B cell (primary cell): ENCODE data around the gene POLR3K. TPM values are rescaled to one million over a fixed set of nuclear protein-coding genes. Genes with fewer than 3 reads are reported as not detected.

Experiments
- ATAC-seq: fragments of 200-7000 bp; cut with Tn5 transposase; one replicate; pipeline ENCODE4 v1.10.0; 2021; ENCODE audit warnings: low read depth, mild to moderate bottlenecking, moderate number of reproducible peaks, moderate library complexity
- CTCF ChIA-PET: fragments of 350-600 bp; sonication (Branson Sonifier 250); formaldehyde crosslinking; loops from one replicate; lab custom pipeline; 2021; ENCODE audit warnings: antibody characterized with exemption, inconsistent platforms; lab: Charles Lee
- POLR2A ChIA-PET: fragments of 350-600 bp; sonication (Branson Sonifier 250); formaldehyde crosslinking; loops from one replicate; lab custom pipeline; 2021; ENCODE audit warnings: antibody characterized with exemption; lab: Charles Lee
- DNase-seq: peaks from one replicate; pipeline ENCODE4 v3.0.0; 2013
- H2AFZ ChIP-seq: 2 replicates; pipeline ENCODE4 v1.6.1; 2012; ENCODE audit warnings: mild to moderate bottlenecking, low read depth, low read length; ENCODE audit not compliant: insufficient read depth, poor library complexity, severe bottlenecking
- H3K27ac ChIP-seq, 2 donors: 1 replicate in 1 of 2; 2 replicates in 1 of 2; pipeline ENCODE4 v1.5.1; 2012 to 2013; ENCODE audit warnings: low read length in 2 of 2, mild to moderate bottlenecking in 2 of 2, moderate library complexity in 1 of 2
- H3K27me3 ChIP-seq, 4 experiments: fragments of 200-600 bp in 1 of 4; sonication (generic) in 1 of 4; replicated peaks in 1 of 4; 1 replicate in 2 of 4; 2 replicates in 2 of 4; pipeline versions ENCODE4 v1.6.1 to v1.7.0; 2013 to 2016; ENCODE audit warnings: low read length in 3 of 4, mild to moderate bottlenecking in 2 of 4, mixed read lengths in 1 of 4, moderate library complexity in 1 of 4; ENCODE audit not compliant: insufficient read depth in 4 of 4, control insufficient read depth in 3 of 4; ENCODE audit errors: control extremely low read depth in 1 of 4
- H3K36me3 ChIP-seq, 2 experiments: replicated peaks in 1 of 2; 1 replicate in 1 of 2; 2 replicates in 1 of 2; pipeline versions ENCODE4 v1.6.1 to v1.7.1; 2013; ENCODE audit warnings: low read length in 1 of 2; ENCODE audit not compliant: insufficient read depth in 2 of 2, control insufficient read depth in 1 of 2; ENCODE audit errors: control extremely low read depth in 1 of 2, extremely low read depth in 1 of 2
- H3K4me1 ChIP-seq, 2 donors: fragments of 200-600 bp in 1 of 2; sonication (generic) in 1 of 2; 1 replicate in 1 of 2; 2 replicates in 1 of 2; pipeline versions ENCODE4 v1.5.1 to v1.6.1; 2013 to 2017; ENCODE audit warnings: low read length in 2 of 2; ENCODE audit not compliant: control insufficient read depth in 2 of 2, insufficient read depth in 2 of 2
- H3K4me2 ChIP-seq: replicated peaks from 2 replicates; pipeline ENCODE3; 2012; ENCODE audit warnings: mild to moderate bottlenecking, low read depth, low read length; ENCODE audit not compliant: poor library complexity, severe bottlenecking
- H3K4me3 ChIP-seq, 5 experiments: fragments of 200-600 bp in 1 of 5; sonication (generic) in 1 of 5; 1 replicate in 3 of 5; 2 replicates in 2 of 5; pipeline versions ENCODE4 v1.5.1 to v1.7.0; 2011 to 2016; ENCODE audit warnings: low read length in 4 of 5, mild to moderate bottlenecking in 4 of 5, low read depth in 2 of 5, control low read depth in 1 of 5, moderate library complexity in 1 of 5; ENCODE audit not compliant: insufficient read depth in 1 of 5; ENCODE audit errors: control extremely low read depth in 1 of 5, extremely low read depth in 1 of 5
- H3K79me2 ChIP-seq: fragments of 200-600 bp; sonication (generic); one replicate; pipeline ENCODE4 v1.6.0; 2016; ENCODE audit warnings: low read length; ENCODE audit not compliant: control insufficient read depth, insufficient read depth
- H3K9ac ChIP-seq: fragments of 200-600 bp; sonication (generic); 2 replicates; pipeline ENCODE4 v1.6.1; 2017; ENCODE audit warnings: mild to moderate bottlenecking, low read length, moderate library complexity
- H3K9me3 ChIP-seq, 3 donors: one replicate each; pipeline versions ENCODE4 v1.6.1 to v1.7.1; 2013; ENCODE audit warnings: low read length in 2 of 3; ENCODE audit not compliant: control insufficient read depth in 2 of 3, insufficient read depth in 1 of 3; ENCODE audit errors: control extremely low read depth in 1 of 3
- H4K20me1 ChIP-seq: 2 replicates; pipeline ENCODE4 v1.6.0; 2012; ENCODE audit warnings: mild to moderate bottlenecking, low read length; ENCODE audit not compliant: insufficient read depth, control insufficient read depth, poor library complexity, severe bottlenecking
- H3K27ac Mint-ChIP-seq: one replicate; pipeline ENCODE4 v1.8.0; 2021; ENCODE audit warnings: mixed read lengths
- H3K27me3 Mint-ChIP-seq: one replicate; pipeline ENCODE4 v1.8.0; 2021; ENCODE audit warnings: mixed read lengths
- H3K4me1 Mint-ChIP-seq: one replicate; pipeline ENCODE4 v1.8.0; 2021; ENCODE audit warnings: mixed read lengths
- H3K4me3 Mint-ChIP-seq: one replicate; pipeline ENCODE4 v1.8.0; 2021; ENCODE audit warnings: mixed read lengths
- H3K9me3 Mint-ChIP-seq: one replicate; pipeline ENCODE4 v1.8.0; 2022; ENCODE audit warnings: mixed read lengths; ENCODE audit not compliant: insufficient read depth
- EZH2 ChIP-seq: IDR thresholded peaks from 2 replicates; pipeline ENCODE4 v1.6.1; 2012; ENCODE audit warnings: borderline replicate concordance, low read depth, mild to moderate bottlenecking, moderate library complexity, low read length; ENCODE audit not compliant: insufficient read depth, poor library complexity, severe bottlenecking
- WGBS: methylation state at CpG from one replicate; pipeline ENCODE4 v1.1.5; 2013; ENCODE audit warnings: missing lambda C conversion rate; ENCODE audit not compliant: insufficient coverage; 5-methylcytosine and 5-hydroxymethylcytosine counted together
- intact Hi-C: fragments of 100-400 bp; cut with micrococcal nuclease; formaldehyde crosslinking; loops from one replicate; pipeline ENCODE4 v1.10.0; 2022
- polyA plus RNA-seq: library from polyadenylated mRNA; depleted of rRNA; stranded (reverse); fragments of >200 nt; gene quantifications from 2 replicates; pipeline ENCODE4 v1.2.3, GENCODE V29; 2012
- total RNA-seq, 2 donors: library from RNA; stranded (reverse); fragments of 120-200 nt in 1 of 2; gene quantifications; 1 replicate in 1 of 2; 2 replicates in 1 of 2; pipeline versions ENCODE4 v1.2.3 to v1.2.4, GENCODE V29; 2013 to 2022
- TF ChIP-seq, protein P1 (sequence below): fragments of 200-600 bp; IDR thresholded peaks from one replicate; pipeline ENCODE4 v1.8.0; 2022; ENCODE audit warnings: antibody characterized with exemption, mild to moderate bottlenecking

The POLR3K gene
- total and polyA plus RNA-seq, 2 donors (not counting 1 experiment from before 2014, with no cell fraction given) = 26.3 to 34.9 TPM

DNA sequence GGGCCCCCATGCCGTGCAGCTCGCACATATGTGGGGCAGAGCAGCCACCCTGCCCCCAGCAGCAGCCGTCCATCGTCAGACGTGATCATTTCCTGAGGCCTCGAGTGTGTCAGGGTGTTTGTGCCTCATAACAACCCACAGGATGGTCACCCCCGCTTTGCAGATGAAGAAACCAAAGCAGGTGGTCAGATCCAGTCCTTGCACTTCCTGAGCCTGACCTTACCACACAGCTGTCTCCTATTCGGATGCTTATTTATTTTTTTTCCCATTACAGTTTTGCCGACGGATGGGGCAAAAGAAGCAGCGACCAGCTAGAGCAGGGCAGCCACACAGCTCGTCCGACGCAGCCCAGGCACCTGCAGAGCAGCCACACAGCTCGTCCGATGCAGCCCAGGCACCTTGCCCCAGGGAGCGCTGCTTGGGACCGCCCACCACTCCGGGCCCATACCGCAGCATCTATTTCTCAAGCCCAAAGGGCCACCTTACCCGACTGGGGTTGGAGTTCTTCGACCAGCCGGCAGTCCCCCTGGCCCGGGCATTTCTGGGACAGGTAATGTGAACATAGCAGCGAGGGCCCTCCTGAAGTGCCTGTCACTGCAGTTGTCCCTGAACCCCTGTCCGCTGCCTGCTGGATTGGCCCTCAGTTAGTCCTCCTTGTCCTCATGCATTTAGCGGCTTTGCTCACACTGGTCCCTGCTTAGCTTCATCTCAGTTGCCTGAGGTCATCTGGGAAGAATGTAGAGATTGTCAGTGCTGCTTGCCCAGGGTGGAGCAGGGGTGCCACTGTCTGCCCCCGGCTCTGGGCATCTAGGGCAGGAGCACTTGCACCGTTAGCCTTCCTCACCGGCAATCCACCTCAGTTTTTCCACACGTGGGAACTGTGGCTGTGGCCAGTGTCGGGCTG lies 26.0 kb upstream of the POLR3K start:
- H3K27ac ChIP-seq = peak overlapping the region in 1 of 2 donors; percentile 75
- WGBS = 78% methylated on average over 32 of the region's 32 CpGs
- H2AFZ ChIP-seq = no peak overlapping the region

More for the DNA sequence above, 26.0 kb upstream of the POLR3K start:
- H3K79me2 ChIP-seq = peaks cover 34% of the 10 kb centered on the region
- H3K4me1 ChIP-seq = peaks cover 33 to 37% of the 10 kb centered on the region in 2 donors
- Mint-ChIP-seq H3K9me3 (no peaks in the 10 kb centered on the region), H3K4me3 (peak overlapping the region; percentile 90), H3K27me3 (peaks cover 3% of the 10 kb centered on the region), H3K4me1 (peaks cover 36% of the 10 kb centered on the region), H3K27ac (peak overlapping the region; percentile 86)
- peak overlapping the region in 2 of 5 experiments; percentile 81 to 82 for H3K4me3 ChIP-seq
- no peaks in the 10 kb centered on the region for H4K20me1 ChIP-seq
- DNase-seq (no peak), ATAC-seq (no peak)
- ChIA-PET CTCF (interaction anchor here (1.2 to 3.3 kb wide), 3 partner anchors 13 to 28 kb away, joined by 3 to 23 read pairs (median 8); no protein-coding TSS in a partner anchor), POLR2A (interaction anchor here (0.5 kb wide), 1 partner anchor 56 kb away, joined by 7 read pairs; no protein-coding TSS in a partner anchor)
- H3K4me2 ChIP-seq = peak overlapping the region; percentile 87
- H3K9ac ChIP-seq = no peak overlapping the region
- H3K36me3 ChIP-seq = peaks cover 0 to 22% of the 10 kb centered on the region in 2 experiments
- TF ChIP-seq EZH2 = no peak
- TF ChIP-seq, protein P1, sequence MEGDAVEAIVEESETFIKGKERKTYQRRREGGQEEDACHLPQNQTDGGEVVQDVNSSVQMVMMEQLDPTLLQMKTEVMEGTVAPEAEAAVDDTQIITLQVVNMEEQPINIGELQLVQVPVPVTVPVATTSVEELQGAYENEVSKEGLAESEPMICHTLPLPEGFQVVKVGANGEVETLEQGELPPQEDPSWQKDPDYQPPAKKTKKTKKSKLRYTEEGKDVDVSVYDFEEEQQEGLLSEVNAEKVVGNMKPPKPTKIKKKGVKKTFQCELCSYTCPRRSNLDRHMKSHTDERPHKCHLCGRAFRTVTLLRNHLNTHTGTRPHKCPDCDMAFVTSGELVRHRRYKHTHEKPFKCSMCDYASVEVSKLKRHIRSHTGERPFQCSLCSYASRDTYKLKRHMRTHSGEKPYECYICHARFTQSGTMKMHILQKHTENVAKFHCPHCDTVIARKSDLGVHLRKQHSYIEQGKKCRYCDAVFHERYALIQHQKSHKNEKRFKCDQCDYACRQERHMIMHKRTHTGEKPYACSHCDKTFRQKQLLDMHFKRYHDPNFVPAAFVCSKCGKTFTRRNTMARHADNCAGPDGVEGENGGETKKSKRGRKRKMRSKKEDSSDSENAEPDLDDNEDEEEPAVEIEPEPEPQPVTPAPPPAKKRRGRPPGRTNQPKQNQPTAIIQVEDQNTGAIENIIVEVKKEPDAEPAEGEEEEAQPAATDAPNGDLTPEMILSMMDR = no peak
- intact Hi-C loops = no loop called here
- peaks cover 0 to 5% (median 0%) of the 10 kb centered on the region in 4 experiments for H3K27me3 ChIP-seq
- H3K9me3 ChIP-seq = no peaks in the 10 kb centered on the region
